ENCODE data around the gene MTERF2.
A peak's percentile ranks its signal among the peaks of the same experiment; 100 is the strongest.
"Not testable (repeated sequence)": the region's sequence is repeated elsewhere in the genome, so short reads cannot be mapped to it uniquely, and the experiment has no call there.

MTERF2 gene, protein sequence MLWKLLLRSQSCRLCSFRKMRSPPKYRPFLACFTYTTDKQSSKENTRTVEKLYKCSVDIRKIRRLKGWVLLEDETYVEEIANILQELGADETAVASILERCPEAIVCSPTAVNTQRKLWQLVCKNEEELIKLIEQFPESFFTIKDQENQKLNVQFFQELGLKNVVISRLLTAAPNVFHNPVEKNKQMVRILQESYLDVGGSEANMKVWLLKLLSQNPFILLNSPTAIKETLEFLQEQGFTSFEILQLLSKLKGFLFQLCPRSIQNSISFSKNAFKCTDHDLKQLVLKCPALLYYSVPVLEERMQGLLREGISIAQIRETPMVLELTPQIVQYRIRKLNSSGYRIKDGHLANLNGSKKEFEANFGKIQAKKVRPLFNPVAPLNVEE

GRCh38 chr12:106986625-106987389 is at the start of gene MTERF2:
TSS of gene MTERF2 (minus strand) at chr12:106987146. CDS start at chr12:106978714, 8,432 bp downstream.
- DNase-seq (ENCODE audit: insufficient read length, low spot score) (peak; percentile 91), FAIRE-seq (peak; percentile 83)

DNA sequence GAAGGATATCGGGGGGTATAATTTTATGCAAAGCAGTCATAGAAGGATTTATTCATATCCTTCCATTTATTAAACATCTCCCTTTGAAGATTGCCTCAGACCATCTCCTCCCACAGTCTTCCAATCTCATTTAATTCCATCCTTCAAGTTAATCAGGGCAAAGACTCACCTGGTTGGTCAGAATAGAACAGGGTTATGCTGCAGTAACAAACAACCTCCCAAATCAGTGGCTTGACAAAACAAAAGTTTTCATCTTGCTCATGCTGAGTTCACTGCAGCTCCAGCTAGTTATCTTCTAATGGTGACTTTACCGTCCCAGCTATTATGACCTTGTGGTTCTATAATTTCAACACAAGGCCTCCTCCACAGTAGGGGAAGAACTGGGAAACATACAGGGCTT is 48.8 kb upstream of the MTERF2 start:
- no peak for DNase-seq (ENCODE audit: insufficient read length, low spot score)
- FAIRE-seq = no peak

DNA sequence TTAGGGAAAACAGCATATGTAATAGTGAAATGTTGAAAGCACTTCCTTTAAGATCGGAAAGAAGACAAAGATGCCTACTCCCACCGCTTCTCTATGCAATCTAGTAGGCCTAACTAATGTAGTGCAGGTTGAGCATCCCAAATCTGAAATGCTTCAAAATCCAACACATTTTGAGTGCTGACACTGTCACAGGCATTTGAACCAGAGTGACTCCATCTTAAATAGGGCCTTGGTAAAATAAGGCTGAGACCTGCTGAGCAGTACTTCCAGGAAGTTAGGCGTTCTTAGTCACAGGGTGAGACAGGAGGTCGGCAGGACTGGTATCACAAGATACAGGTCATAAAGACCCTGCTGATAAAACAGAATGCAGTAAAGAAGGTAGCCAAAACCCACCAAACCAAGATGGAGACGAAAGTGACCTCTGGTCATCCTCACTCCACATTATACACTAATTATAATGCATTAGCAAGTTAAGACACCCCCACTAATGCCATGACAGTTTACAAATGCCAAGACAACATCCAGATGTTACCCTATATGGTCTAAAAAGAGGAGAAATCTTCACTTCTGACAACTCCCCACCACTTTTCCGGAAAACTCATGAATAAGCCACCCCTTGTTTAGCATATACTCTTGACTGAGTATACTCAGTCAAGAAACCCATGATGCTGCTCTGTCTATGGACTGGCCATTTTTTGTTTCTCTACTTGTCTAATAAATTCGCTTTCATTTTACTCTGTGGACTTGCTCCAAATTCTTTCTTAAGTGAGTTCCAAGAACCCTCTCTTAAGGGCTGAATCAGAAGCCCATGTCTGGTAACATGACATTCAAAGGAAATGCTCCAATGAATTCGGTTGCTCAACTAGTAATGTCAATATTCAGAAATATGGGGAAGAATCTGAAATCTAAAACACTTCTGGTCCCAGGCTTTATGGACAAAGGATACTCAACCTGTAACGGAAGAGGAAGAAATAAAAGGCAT is 47.1 kb upstream of the MTERF2 start:
- no peak for DNase-seq (ENCODE audit: insufficient read length, low spot score)
- FAIRE-seq = no peak

GRCh38 chr12:107032266-107032665 is 45.3 kb upstream of the MTERF2 start:
- DNase-seq (ENCODE audit: insufficient read length, low spot score) (no peak), FAIRE-seq (no peak)

- no peak for FAIRE-seq
- no peak for DNase-seq (ENCODE audit: insufficient read length, low spot score)
Observed at GRCh38 chr12:107031061-107031460, 44.1 kb upstream of the MTERF2 start.

DNA sequence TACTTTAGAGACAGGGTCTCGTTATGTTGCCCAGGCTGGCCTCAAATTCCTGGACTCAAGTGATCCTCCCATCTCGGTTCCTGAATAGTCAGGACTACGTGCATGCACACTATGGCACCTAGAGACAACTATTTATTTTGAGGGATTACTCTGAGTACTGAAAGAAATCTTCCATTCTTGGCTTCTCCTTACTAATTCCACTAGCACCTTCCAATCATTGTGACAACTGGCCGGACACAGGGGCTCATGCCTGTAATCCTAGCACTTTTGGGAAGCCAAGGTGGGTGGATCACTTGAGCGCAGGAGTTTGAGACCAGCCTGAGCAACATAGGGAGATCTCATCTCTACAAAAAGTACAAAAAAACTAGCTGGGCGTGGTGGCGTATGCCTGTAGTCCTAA is 42.1 kb upstream of the MTERF2 start:
- no peak for DNase-seq (ENCODE audit: insufficient read length, low spot score)
- no peak for FAIRE-seq

DNA sequence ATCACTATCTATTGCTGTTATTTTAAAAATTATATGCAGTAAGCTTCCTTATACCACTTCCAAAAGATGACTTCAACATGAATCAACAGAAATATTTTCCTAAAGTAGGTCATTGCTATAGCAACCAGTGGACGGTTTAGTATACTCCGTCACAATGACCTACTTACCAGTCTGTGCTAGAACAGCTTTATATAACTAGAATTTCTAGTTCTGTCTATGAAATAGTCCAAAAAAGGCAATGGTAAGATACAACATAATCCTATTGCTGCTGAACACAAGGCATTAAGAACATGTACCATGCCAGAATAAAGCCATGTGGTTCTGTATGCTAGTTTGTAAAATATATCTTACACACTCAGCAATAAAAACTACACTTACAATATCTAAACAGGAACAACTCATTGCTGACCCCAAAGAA is 40.7 kb upstream of the MTERF2 start:
- peak; percentile 20 for FAIRE-seq
- DNase-seq (ENCODE audit: insufficient read length, low spot score) = peak; percentile 48

GRCh38 chr12:107026806-107027635 is 40.1 kb upstream of the MTERF2 start:
- DNase-seq (ENCODE audit: insufficient read length, low spot score) = no peak
- FAIRE-seq = no peak

DNA sequence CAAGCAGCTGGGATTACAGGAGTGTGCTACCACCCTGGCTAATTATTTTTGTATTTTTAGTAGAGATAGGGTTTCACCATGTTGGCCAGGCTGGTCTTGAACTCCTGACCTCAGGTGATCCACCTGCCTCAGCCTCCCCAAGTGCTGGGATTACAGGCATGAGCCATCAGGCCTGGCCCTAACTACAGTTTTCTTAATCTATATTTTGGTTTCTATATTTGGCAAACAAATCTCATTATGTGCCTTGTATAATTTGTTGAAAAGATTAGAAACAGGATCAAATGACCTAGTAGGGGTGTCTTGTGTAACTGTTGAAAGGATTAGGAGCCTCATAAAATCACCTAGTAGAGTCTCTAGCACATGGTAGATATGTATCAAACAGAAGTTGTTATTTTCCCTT is 39.4 kb upstream of the MTERF2 start:
- not testable (repeated sequence) for DNase-seq (ENCODE audit: insufficient read length, low spot score); FAIRE-seq

DNA sequence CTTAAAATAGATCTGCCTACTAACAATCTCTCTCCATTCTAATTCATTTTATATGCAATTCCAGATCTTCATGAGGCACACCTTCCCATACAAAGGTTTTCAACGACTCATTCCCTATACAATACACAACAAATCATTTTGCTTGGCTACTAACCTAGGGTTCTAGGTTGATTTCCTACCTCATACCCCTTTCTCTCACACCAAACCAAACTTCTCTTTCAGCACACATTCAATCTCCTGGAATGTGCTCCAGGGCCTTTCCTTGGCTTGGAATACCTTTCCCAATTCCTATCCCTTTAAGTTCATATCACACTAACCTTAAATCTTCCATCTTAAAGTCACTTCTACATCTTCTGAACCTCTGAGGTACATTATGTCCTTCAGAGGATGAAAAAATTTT is 38.7 kb upstream of the MTERF2 start:
- FAIRE-seq = no peak
- no peak for DNase-seq (ENCODE audit: insufficient read length, low spot score)

DNA sequence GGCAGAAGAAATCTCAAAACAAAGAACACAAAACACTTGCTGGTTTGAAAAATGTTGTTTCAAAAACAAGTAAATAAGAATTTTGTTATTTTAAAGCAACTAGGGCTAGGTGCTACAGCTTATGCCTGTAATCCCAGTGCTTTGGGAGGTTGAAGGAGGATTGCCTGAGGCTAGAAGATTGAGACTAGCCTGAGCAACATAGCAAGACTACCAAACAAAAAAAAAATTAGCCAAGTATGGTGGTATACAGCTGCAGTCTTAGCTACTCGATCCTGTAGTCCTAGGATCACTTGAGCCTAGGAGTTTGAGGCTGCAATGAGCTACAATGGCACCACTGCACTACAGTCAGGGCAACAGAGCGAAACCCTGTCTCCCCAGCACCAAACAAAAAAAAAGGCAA is 32.6 kb upstream of the MTERF2 start:
- DNase-seq (ENCODE audit: insufficient read length, low spot score) (no peak), FAIRE-seq (no peak)

- DNase-seq (ENCODE audit: insufficient read length, low spot score) (no peak), FAIRE-seq (no peak)
Observed at GRCh38 chr12:107017042-107017441, 30.1 kb upstream of the MTERF2 start.

- FAIRE-seq (no peak), DNase-seq (ENCODE audit: insufficient read length, low spot score) (no peak)
Observed at GRCh38 chr12:107014055-107014454, 27.1 kb upstream of the MTERF2 start.

- DNase-seq (ENCODE audit: insufficient read length, low spot score) (no peak), FAIRE-seq (no peak)
Observed at GRCh38 chr12:107012736-107013425, 25.9 kb upstream of the MTERF2 start.

GRCh38 chr12:107011519-107011918 is 24.6 kb upstream of the MTERF2 start:
- no peak for FAIRE-seq
- no peak for DNase-seq (ENCODE audit: insufficient read length, low spot score)

GRCh38 chr12:107007411-107007810 is 20.5 kb upstream of the MTERF2 start:
- FAIRE-seq (no peak), DNase-seq (ENCODE audit: insufficient read length, low spot score) (no peak)

DNA sequence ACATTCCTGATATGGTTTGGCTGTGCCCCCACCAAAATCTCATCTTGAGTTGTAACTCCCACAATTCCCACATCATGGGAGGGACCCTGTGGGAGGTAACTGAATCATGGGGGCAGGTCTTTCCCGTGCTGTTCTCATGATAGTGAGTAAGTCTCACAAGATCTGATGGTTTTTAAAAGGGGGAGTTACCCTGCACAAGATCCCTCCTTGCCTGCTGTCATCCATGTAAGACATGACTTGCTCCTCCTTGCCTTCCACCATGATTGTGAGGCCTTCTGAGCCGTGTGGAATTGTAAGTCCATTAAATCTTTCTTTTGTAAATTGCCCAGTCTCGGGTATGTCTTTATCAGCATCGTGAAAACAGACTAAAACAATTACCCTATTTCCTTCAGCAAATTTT is 15.7 kb upstream of the MTERF2 start:
- not testable (repeated sequence) for FAIRE-seq

DNA sequence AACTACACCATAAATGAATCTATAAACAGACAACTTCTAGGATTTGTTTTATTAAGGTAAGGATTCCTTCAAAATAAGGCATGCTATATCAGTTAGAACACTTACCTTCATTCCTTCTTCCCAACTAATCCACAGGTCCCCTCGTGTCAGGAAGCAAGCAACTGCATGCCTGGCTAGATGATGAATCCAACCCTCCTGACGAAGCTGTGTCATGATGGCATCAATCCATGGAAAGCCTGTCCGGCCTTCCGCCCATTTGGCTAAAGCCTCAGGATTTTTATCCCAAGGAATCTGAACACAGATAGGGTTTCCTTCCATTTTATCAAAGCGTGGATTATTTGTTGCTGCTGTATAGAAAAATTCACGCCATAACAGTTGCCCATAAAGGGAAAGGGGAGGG is 12.5 kb upstream of the MTERF2 start:
- DNase-seq (ENCODE audit: insufficient read length, low spot score) (no peak), FAIRE-seq (no peak)

More for the DNA sequence above, 15.7 kb upstream of the MTERF2 start:
- not testable (repeated sequence) for DNase-seq (ENCODE audit: insufficient read length, low spot score)

GRCh38 chr12:106997916-106998315 is 11.0 kb upstream of the MTERF2 start:
- no peak for FAIRE-seq
- DNase-seq (ENCODE audit: insufficient read length, low spot score) = no peak
